Small intestine (tissue), 4 donors: Measurements from ENCODE around the gene NCAPG. TPM values are rescaled to one million over a fixed set of nuclear protein-coding genes. Genes with fewer than 3 reads are reported as not detected.

Experiments
- polyA plus RNA-seq, 4 donors: library from polyadenylated mRNA; stranded (reverse) in 3 of 4; unstranded in 1 of 4; fragments of 200-250 nt in 3 of 4; fragments of 120-200 nt in 1 of 4; gene quantifications; one replicate each; pipeline versions ENCODE4 v1.2.1 to v1.2.3, GENCODE V29; 2013
- donor health status: healthy with polysubstance abuse.
- donor health status: Bipolar disorder and iron deficiency.
- donor health status: healthy.

The NCAPG gene
- polyA plus RNA-seq, 4 donors, result 0.54 to 11.7 (median 6.5) TPM

Other genes with a start within 250 kb of the NCAPG start
- 100 to 1,000 TPM in 1 of 4 donors, 10 to 100 TPM in 3; 55.9 to 113 (median 69.0) TPM for gene LAP3, start 233.8 kb upstream of the NCAPG start, polyA plus RNA-seq
- gene MED28, start 196.3 kb upstream of the NCAPG start, polyA plus RNA-seq, result 10 to 100 TPM in 2 of 4 donors, 1 to 10 TPM in 2; 5.1 to 53.1 (median 10.6) TPM
- gene FAM184B, start 29.4 kb upstream of the NCAPG start, polyA plus RNA-seq, result under 1 TPM in 2 of 4 donors, not detected in 2; 0.03 to 0.04 TPM
- 10 to 100 TPM in 2 of 4 donors, 1 to 10 TPM in 2; 3.8 to 40.4 (median 8.4) TPM for gene DCAF16, start 222 bp upstream of the NCAPG start, polyA plus RNA-seq
- gene LCORL, start 210.8 kb downstream of the NCAPG start, polyA plus RNA-seq, result 10 to 100 TPM in 1 of 4 donors, 1 to 10 TPM in 3; 4.2 to 23.2 (median 9.5) TPM